WTC11 (cell line): ENCODE data around the gene AFAP1L1. TPM values are rescaled to one million over a fixed set of nuclear protein-coding genes. Genes with fewer than 3 reads are reported as not detected.

Experiments used
- ATAC-seq: fragments of 200-7000 bp; cut with Tn5 transposase; 2 replicates; pipeline ENCODE4 v1.10.0; 2021; ENCODE audit warnings: mild to moderate bottlenecking, moderate library complexity
- CTCF ChIA-PET: fragments of 300-600 bp; sonication (Branson Sonifier 250); formaldehyde crosslinking; loops from one replicate; lab custom pipeline; 2021; ENCODE audit warnings: antibody characterized with exemption; lab: Charles Lee
- POLR2A ChIA-PET: fragments of 350-600 bp; sonication (Branson Sonifier 250); formaldehyde crosslinking; loops from one replicate; lab custom pipeline; 2021; ENCODE audit warnings: antibody characterized with exemption; lab: Charles Lee
- DNase-seq: peaks from one replicate; pipeline ENCODE4 v3.0.0; 2021; ENCODE audit warnings: low spot score
- H3K27ac Mint-ChIP-seq: 2 replicates; pipeline ENCODE4 v1.8.0; 2021; ENCODE audit warnings: mixed read lengths
- H3K27me3 Mint-ChIP-seq: 2 replicates; pipeline ENCODE4 v1.8.0; 2021; ENCODE audit warnings: low read depth, mild to moderate bottlenecking, moderate library complexity, mixed read lengths
- H3K36me3 Mint-ChIP-seq: 2 replicates; pipeline ENCODE4 v1.8.0; 2021; ENCODE audit warnings: mixed read lengths
- H3K4me1 Mint-ChIP-seq: 2 replicates; pipeline ENCODE4 v1.8.0; 2022; ENCODE audit warnings: mixed read lengths
- H3K4me3 Mint-ChIP-seq: 2 replicates; pipeline ENCODE4 v1.8.0; 2021; ENCODE audit warnings: mild to moderate bottlenecking, moderate library complexity, mixed read lengths
- H3K9me3 Mint-ChIP-seq: 2 replicates; pipeline ENCODE4 v1.8.0; 2021; ENCODE audit warnings: mixed read lengths
- AFF4 ChIP-seq: sonication (generic); formaldehyde crosslinking; IDR thresholded peaks from 2 replicates; pipeline ENCODE4 v1.8.1; 2023; ENCODE audit warnings: mild to moderate bottlenecking, missing genetic modification reagents, borderline replicate concordance
- ARID4B ChIP-seq: sonication (generic); formaldehyde crosslinking; IDR thresholded peaks from 2 replicates; pipeline ENCODE4 v1.8.0; 2023; ENCODE audit warnings: missing genetic modification reagents, mild to moderate bottlenecking, borderline replicate concordance
- CREB1 ChIP-seq: sonication (generic); formaldehyde crosslinking; IDR thresholded peaks from 2 replicates; pipeline ENCODE4 v1.8.0; 2023; ENCODE audit warnings: mild to moderate bottlenecking, missing genetic modification reagents
- JAZF1 ChIP-seq: fragments of 250-450 bp; sonication (Bioruptor Pico); IDR thresholded peaks from 2 replicates; pipeline ENCODE4 v1.9.0; 2021; ENCODE audit warnings: moderate library complexity, mild to moderate bottlenecking, inconsistent platforms
- NFE2L1 ChIP-seq: sonication (generic); formaldehyde crosslinking; IDR thresholded peaks from 2 replicates; pipeline ENCODE4 v1.8.1; 2023; ENCODE audit warnings: missing genetic modification reagents
- NR2C2 ChIP-seq: sonication (generic); formaldehyde crosslinking; IDR thresholded peaks from 2 replicates; pipeline ENCODE4 v1.8.0; 2022; ENCODE audit warnings: mild to moderate bottlenecking, missing genetic modification reagents
- NR3C1 ChIP-seq: sonication (generic); formaldehyde crosslinking; conservative IDR thresholded peaks from 2 replicates; pipeline ENCODE4 v1.8.1; 2023; ENCODE audit warnings: low read depth, mild to moderate bottlenecking, missing genetic modification reagents
- TEAD1 ChIP-seq: sonication (generic); formaldehyde crosslinking; IDR thresholded peaks from 2 replicates; pipeline ENCODE4 v1.8.0; 2022; ENCODE audit warnings: mild to moderate bottlenecking, missing genetic modification reagents
- TEAD4 ChIP-seq: sonication (generic); formaldehyde crosslinking; IDR thresholded peaks from 2 replicates; pipeline ENCODE4 v1.8.0; 2022; ENCODE audit warnings: mild to moderate bottlenecking, missing genetic modification reagents
- USF2 ChIP-seq: sonication (generic); formaldehyde crosslinking; IDR thresholded peaks from 2 replicates; pipeline ENCODE4 v1.8.1; 2023; ENCODE audit warnings: mild to moderate bottlenecking, missing genetic modification reagents, moderate library complexity
- ZNF317 ChIP-seq: sonication (generic); formaldehyde crosslinking; IDR thresholded peaks from 2 replicates; pipeline ENCODE4 v1.8.1; 2023; ENCODE audit warnings: low read depth, mild to moderate bottlenecking, moderate library complexity, missing genetic modification reagents, borderline replicate concordance
- ZNF532 ChIP-seq: fragments of 250-450 bp; sonication (Bioruptor Pico); IDR thresholded peaks from 2 replicates; pipeline ENCODE4 v1.9.0; 2021; ENCODE audit warnings: mild to moderate bottlenecking, borderline replicate concordance
- total RNA-seq: library from RNA; stranded (reverse); gene quantifications from 3 replicates; pipeline ENCODE4 v1.2.3, GENCODE V29; 2021
- TF ChIP-seq, protein P1 (sequence below): sonication (generic); formaldehyde crosslinking; IDR thresholded peaks from 2 replicates; pipeline ENCODE4 v1.8.0; 2023; ENCODE audit warnings: missing genetic modification reagents
- TF ChIP-seq, protein P2 (sequence below): sonication (generic); formaldehyde crosslinking; conservative IDR thresholded peaks from 2 replicates; pipeline ENCODE4 v1.8.1; 2023; ENCODE audit warnings: mild to moderate bottlenecking, low read depth, missing genetic modification reagents, moderate library complexity
- TF ChIP-seq, protein P3 (sequence below): fragments of 250-450 bp; sonication (Bioruptor Pico); IDR thresholded peaks from 2 replicates; pipeline ENCODE4 v2.1.2; 2022; ENCODE audit warnings: mild to moderate bottlenecking, moderate library complexity
- TF ChIP-seq, protein P4 (sequence below): sonication (generic); formaldehyde crosslinking; IDR thresholded peaks from 2 replicates; pipeline ENCODE4 v1.8.1; 2022; ENCODE audit warnings: missing genetic modification reagents, borderline replicate concordance

The AFAP1L1 gene
- total RNA-seq, 1 experiment from 2014 or later = 8.4 TPM

- TF ChIP-seq, protein P1, sequence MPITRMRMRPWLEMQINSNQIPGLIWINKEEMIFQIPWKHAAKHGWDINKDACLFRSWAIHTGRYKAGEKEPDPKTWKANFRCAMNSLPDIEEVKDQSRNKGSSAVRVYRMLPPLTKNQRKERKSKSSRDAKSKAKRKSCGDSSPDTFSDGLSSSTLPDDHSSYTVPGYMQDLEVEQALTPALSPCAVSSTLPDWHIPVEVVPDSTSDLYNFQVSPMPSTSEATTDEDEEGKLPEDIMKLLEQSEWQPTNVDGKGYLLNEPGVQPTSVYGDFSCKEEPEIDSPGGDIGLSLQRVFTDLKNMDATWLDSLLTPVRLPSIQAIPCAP (CRISPR knock-in tag) = no peak
- TF ChIP-seq ZNF532 (CRISPR knock-in tag) (no peak), AFF4 (CRISPR knock-in tag) (no peak), NFE2L1 (no peak), TEAD4 (CRISPR knock-in tag) (no peak), USF2 (CRISPR knock-in tag) (no peak), NR3C1 (CRISPR knock-in tag) (no peak), JAZF1 (CRISPR knock-in tag) (no peak), CREB1 (CRISPR knock-in tag) (no peak), TEAD1 (no peak)
- TF ChIP-seq, protein P2, sequence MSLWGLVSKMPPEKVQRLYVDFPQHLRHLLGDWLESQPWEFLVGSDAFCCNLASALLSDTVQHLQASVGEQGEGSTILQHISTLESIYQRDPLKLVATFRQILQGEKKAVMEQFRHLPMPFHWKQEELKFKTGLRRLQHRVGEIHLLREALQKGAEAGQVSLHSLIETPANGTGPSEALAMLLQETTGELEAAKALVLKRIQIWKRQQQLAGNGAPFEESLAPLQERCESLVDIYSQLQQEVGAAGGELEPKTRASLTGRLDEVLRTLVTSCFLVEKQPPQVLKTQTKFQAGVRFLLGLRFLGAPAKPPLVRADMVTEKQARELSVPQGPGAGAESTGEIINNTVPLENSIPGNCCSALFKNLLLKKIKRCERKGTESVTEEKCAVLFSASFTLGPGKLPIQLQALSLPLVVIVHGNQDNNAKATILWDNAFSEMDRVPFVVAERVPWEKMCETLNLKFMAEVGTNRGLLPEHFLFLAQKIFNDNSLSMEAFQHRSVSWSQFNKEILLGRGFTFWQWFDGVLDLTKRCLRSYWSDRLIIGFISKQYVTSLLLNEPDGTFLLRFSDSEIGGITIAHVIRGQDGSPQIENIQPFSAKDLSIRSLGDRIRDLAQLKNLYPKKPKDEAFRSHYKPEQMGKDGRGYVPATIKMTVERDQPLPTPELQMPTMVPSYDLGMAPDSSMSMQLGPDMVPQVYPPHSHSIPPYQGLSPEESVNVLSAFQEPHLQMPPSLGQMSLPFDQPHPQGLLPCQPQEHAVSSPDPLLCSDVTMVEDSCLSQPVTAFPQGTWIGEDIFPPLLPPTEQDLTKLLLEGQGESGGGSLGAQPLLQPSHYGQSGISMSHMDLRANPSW (CRISPR knock-in tag) = no peak
- TF ChIP-seq, all 79 proteins: peak for 0
Observed at GRCh38 chr5:149349382-149349781, 77.7 kb downstream of the AFAP1L1 start (continued).

GRCh38 chr5:149352169-149352568 lies 80.5 kb downstream of the AFAP1L1 start:
- ChIA-PET POLR2A (no interaction called here), CTCF (interaction anchor here (1.4 kb wide), 1 partner anchor 19 kb away, joined by 7 read pairs; no protein-coding TSS in a partner anchor)
- no peak overlapping the region for H3K27ac Mint-ChIP-seq
- TF ChIP-seq NR2C2 (CRISPR knock-in tag) = no peak
- TF ChIP-seq ARID4B (CRISPR knock-in tag) = no peak
- TF ChIP-seq, protein P3, sequence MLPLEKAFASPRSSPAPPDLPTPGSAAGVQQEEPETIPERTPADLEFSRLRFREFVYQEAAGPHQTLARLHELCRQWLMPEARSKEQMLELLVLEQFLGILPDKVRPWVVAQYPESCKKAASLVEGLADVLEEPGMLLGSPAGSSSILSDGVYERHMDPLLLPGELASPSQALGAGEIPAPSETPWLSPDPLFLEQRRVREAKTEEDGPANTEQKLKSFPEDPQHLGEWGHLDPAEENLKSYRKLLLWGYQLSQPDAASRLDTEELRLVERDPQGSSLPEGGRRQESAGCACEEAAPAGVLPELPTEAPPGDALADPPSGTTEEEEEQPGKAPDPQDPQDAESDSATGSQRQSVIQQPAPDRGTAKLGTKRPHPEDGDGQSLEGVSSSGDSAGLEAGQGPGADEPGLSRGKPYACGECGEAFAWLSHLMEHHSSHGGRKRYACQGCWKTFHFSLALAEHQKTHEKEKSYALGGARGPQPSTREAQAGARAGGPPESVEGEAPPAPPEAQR (CRISPR knock-in tag) = no peak
- no peak for TF ChIP-seq ZNF317
- TF ChIP-seq, protein P4, sequence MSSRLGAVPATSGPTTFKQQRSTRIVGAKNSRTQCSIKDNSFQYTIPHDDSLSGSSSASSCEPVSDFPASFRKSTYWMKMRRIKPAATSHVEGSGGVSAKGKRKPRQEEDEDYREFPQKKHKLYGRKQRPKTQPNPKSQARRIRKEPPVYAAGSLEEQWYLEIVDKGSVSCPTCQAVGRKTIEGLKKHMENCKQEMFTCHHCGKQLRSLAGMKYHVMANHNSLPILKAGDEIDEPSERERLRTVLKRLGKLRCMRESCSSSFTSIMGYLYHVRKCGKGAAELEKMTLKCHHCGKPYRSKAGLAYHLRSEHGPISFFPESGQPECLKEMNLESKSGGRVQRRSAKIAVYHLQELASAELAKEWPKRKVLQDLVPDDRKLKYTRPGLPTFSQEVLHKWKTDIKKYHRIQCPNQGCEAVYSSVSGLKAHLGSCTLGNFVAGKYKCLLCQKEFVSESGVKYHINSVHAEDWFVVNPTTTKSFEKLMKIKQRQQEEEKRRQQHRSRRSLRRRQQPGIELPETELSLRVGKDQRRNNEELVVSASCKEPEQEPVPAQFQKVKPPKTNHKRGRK = no peak

More at GRCh38 chr5:149352169-149352568, 80.5 kb downstream of the AFAP1L1 start:
- Mint-ChIP-seq H3K4me1 (peaks cover 6% of the 10 kb centered on the region), H3K36me3 (peaks cover 72% of the 10 kb centered on the region), H3K4me3 (no peak overlapping the region), H3K27me3 (no peaks in the 10 kb centered on the region), H3K9me3 (no peaks in the 10 kb centered on the region)
- ATAC-seq = no peak
- DNase-seq = no peak
